IMR-90 (cell line): Measurements from ENCODE around the gene MECR. TPM values are rescaled to one million over a fixed set of nuclear protein-coding genes. Genes with fewer than 3 reads are reported as not detected.
A peak's percentile ranks its signal among the peaks of the same experiment; 100 is the strongest.

Source experiments
- ATAC-seq: fragments of 200-7000 bp; cut with Tn5 transposase; 2 replicates; pipeline ENCODE4 v1.9.1; 2020; ENCODE audit warnings: low read depth, mild to moderate bottlenecking, moderate library complexity
- BruUV-seq: library from RNA; stranded (reverse); fragments of 400-500 nt; replicated peaks from 2 replicates; lab custom pipeline; 2021; lab: Mats Ljungman, UMichigan
- CTCF ChIA-PET: fragments of 300-600 bp; formaldehyde crosslinking; extraction: SDS; loops from one replicate; lab custom pipeline; 2021; ENCODE audit warnings: antibody characterized with exemption; lab: Yijun Ruan, JAX
- POLR2A ChIA-PET: fragments of 300-600 bp; sonication (Branson Sonifier 250); formaldehyde crosslinking; loops from one replicate; lab custom pipeline; 2022; ENCODE audit warnings: antibody characterized with exemption; ENCODE audit not compliant: unreplicated experiment; lab: Charles Lee
- DNase-seq: peaks from one replicate; pipeline ENCODE4 v3.0.0; 2013
- H2AFZ ChIP-seq: replicated peaks from 2 replicates; pipeline ENCODE3; 2013; ENCODE audit warnings: low read length, mild to moderate bottlenecking; ENCODE audit not compliant: poor library complexity
- H2AK5ac ChIP-seq: 2 replicates; pipeline ENCODE4 v1.6.1; 2013; ENCODE audit warnings: low read depth, low read length, inconsistent platforms
- H2AK9ac ChIP-seq: replicated peaks from 2 replicates; pipeline ENCODE3; 2013; ENCODE audit warnings: mild to moderate bottlenecking, low read depth, low read length, moderate library complexity; ENCODE audit not compliant: poor library complexity
- H2BK120ac ChIP-seq: 2 replicates; pipeline ENCODE4 v1.6.1; 2013; ENCODE audit warnings: low read depth, low read length, inconsistent platforms
- H2BK15ac ChIP-seq: 3 replicates; pipeline ENCODE4 v1.6.1; 2013; ENCODE audit warnings: low read depth, low read length, inconsistent platforms
- H2BK20ac ChIP-seq: 2 replicates; pipeline ENCODE4 v1.6.1; 2013; ENCODE audit warnings: low read depth, mild to moderate bottlenecking, inconsistent platforms, low read length, moderate library complexity
- H2BK5ac ChIP-seq: 2 replicates; pipeline ENCODE4 v1.6.1; 2013; ENCODE audit warnings: mild to moderate bottlenecking, low read depth, low read length, inconsistent platforms; ENCODE audit not compliant: poor library complexity, severe bottlenecking
- H3K14ac ChIP-seq: replicated peaks from 2 replicates; pipeline ENCODE4 v1.6.1; 2013; ENCODE audit warnings: low read depth, low read length, inconsistent platforms
- H3K18ac ChIP-seq: 2 replicates; pipeline ENCODE4 v1.6.1; 2013; ENCODE audit warnings: low read depth, low read length, control low read depth
- H3K23ac ChIP-seq: 2 replicates; pipeline ENCODE4 v1.6.1; 2013; ENCODE audit warnings: low read depth, low read length, inconsistent platforms
- H3K27ac ChIP-seq: 2 replicates; pipeline ENCODE4 v1.5.1; 2013; ENCODE audit warnings: mild to moderate bottlenecking, control low read depth, low read length; ENCODE audit not compliant: insufficient read depth
- H3K27me3 ChIP-seq: 2 replicates; pipeline ENCODE4 v1.6.1; 2013; ENCODE audit warnings: low read length; ENCODE audit not compliant: control insufficient read depth, insufficient read depth
- H3K36me3 ChIP-seq: 2 replicates; pipeline ENCODE4 v1.6.1; 2013; ENCODE audit warnings: low read length, mixed read lengths; ENCODE audit not compliant: control insufficient read depth, insufficient read depth
- H3K4ac ChIP-seq: 2 replicates; pipeline ENCODE4 v1.6.1; 2013; ENCODE audit warnings: low read depth, low read length, inconsistent platforms
- H3K4me1 ChIP-seq: 2 replicates; pipeline ENCODE4 v1.6.1; 2013; ENCODE audit warnings: low read length, mixed read lengths; ENCODE audit not compliant: control insufficient read depth, insufficient read depth
- H3K4me2 ChIP-seq: 2 replicates; pipeline ENCODE4 v1.6.1; 2013; ENCODE audit warnings: low read depth, mild to moderate bottlenecking, control low read depth, low read length, moderate library complexity
- H3K4me3 ChIP-seq: 2 replicates; pipeline ENCODE4 v1.5.1; 2013; ENCODE audit warnings: low read depth, mild to moderate bottlenecking, control low read depth, low read length, moderate library complexity; ENCODE audit not compliant: insufficient read depth
- H3K56ac ChIP-seq: 2 replicates; pipeline ENCODE4 v1.6.1; 2013; ENCODE audit warnings: low read length, inconsistent platforms; ENCODE audit not compliant: insufficient read depth; ENCODE audit errors: extremely low read depth
- H3K79me1 ChIP-seq, 2 experiments: 2 replicates each; pipeline ENCODE4 v1.6.1; 2013; ENCODE audit warnings: low read length in 2 of 2, inconsistent platforms in 1 of 2, low read depth in 1 of 2
- H3K9ac ChIP-seq: 2 replicates; pipeline ENCODE4 v1.6.1; 2013; ENCODE audit warnings: low read depth, low read length, control low read depth
- H3K9me1 ChIP-seq: 2 replicates; pipeline ENCODE4 v1.6.1; 2013; ENCODE audit warnings: low read length, inconsistent platforms; ENCODE audit not compliant: insufficient read depth
- H3K9me3 ChIP-seq: 2 replicates; pipeline ENCODE4 v1.6.1; 2013; ENCODE audit warnings: low read length; ENCODE audit not compliant: control insufficient read depth, insufficient read depth
- H4K20me1 ChIP-seq: 2 replicates; pipeline ENCODE4 v1.6.1; 2013; ENCODE audit warnings: low read length, inconsistent platforms; ENCODE audit not compliant: insufficient read depth
- H4K5ac ChIP-seq: 2 replicates; pipeline ENCODE4 v1.6.1; 2013; ENCODE audit warnings: mild to moderate bottlenecking, low read depth, low read length, control low read depth
- H4K8ac ChIP-seq, 2 experiments: 2 replicates each; pipeline ENCODE4 v1.6.1; 2013; ENCODE audit warnings: low read depth in 2 of 2, low read length in 2 of 2, control low read depth in 1 of 2, inconsistent platforms in 1 of 2
- H4K91ac ChIP-seq: 2 replicates; pipeline ENCODE4 v1.6.1; 2013; ENCODE audit warnings: low read depth, low read length, inconsistent platforms; ENCODE audit not compliant: insufficient read depth
- FOS ChIP-seq: fragments of 150-350 bp; IDR thresholded peaks from 2 replicates; pipeline ENCODE4 v1.6.1; 2016; ENCODE audit warnings: low read depth, low read length
- MAZ ChIP-seq: IDR thresholded peaks from 2 replicates; pipeline ENCODE4 v1.6.1; 2012; ENCODE audit warnings: low read depth, mild to moderate bottlenecking, low read length, improper control_type of control experiment, moderate library complexity, borderline replicate concordance
- RFX5 ChIP-seq: IDR thresholded peaks from 2 replicates; pipeline ENCODE4 v1.8.0; 2012; ENCODE audit warnings: low read depth, mild to moderate bottlenecking, low read length, moderate library complexity
- WGBS, 2 experiments: methylation state at CpG; one replicate each; pipeline versions ENCODE4 v1.1.5 to v1.1.7; 2013; ENCODE audit warnings: missing lambda C conversion rate in 2 of 2; ENCODE audit not compliant: insufficient read length in 1 of 2; ENCODE audit errors: extremely low coverage in 2 of 2; 5-methylcytosine and 5-hydroxymethylcytosine counted together
- dilution Hi-C: fragments of 300-500 bp; cut with HindIII; formaldehyde crosslinking; loops from one replicate; pipeline ENCODE4 v1.14.3; 2018; ENCODE audit warnings: low sequenced_read_pairs; ENCODE audit not compliant: unreplicated experiment
- in situ Hi-C: fragments of 300-500 bp; cut with MboI; formaldehyde crosslinking; loops from 3 replicates; pipeline ENCODE4 v1.14.3; 2019; ENCODE audit warnings: low sequenced_read_pairs, inconsistent platforms, mixed read lengths
- intact Hi-C: fragments of 100-400 bp; cut with micrococcal nuclease; formaldehyde crosslinking; loops from 2 replicates; pipeline ENCODE4 v1.10.0; 2022
- polyA plus RNA-seq, 3 experiments: library from polyadenylated mRNA; depleted of rRNA; stranded (reverse); fragments of >200 nt; gene quantifications; 2 replicates each; pipeline ENCODE4 v1.2.3, GENCODE V29; 2012; ENCODE audit warnings: low replicate concordance in 1 of 3
- total RNA-seq: library from RNA; depleted of rRNA; stranded (reverse); fragments of >200 nt; gene quantifications from 2 replicates; pipeline ENCODE4 v1.2.3, GENCODE V29; 2012

MECR gene
- total and polyA plus RNA-seq, 2 of the 4 experiments (the other 2 are of a cell fraction) = 20.3 to 24.8 TPM

- TF ChIP-seq FOS = no peak
Observed at GRCh38 chr1:29245261-29245660, 14.5 kb upstream of the MECR start (continued).

GRCh38 chr1:29243871-29244200 lies 13.1 kb upstream of the MECR start:
- H3K27ac ChIP-seq = no peak overlapping the region
- H4K8ac ChIP-seq = no peak overlapping the region
- CTCF ChIA-PET = no interaction called here

More at GRCh38 chr1:29243871-29244200, 13.1 kb upstream of the MECR start:
- no peak overlapping the region for H3K4me2 ChIP-seq
- no TSS peak for BruUV-seq
- no peak overlapping the region for H3K9ac ChIP-seq
- in situ Hi-C loops = loop anchor here (5.0 to 10.0 kb wide), 6 partner anchors 141 to 1141 kb away; no protein-coding TSS in a partner anchor
- H2AFZ ChIP-seq = peak overlapping the region; percentile 25
- H3K4me3 ChIP-seq = no peak overlapping the region
- intact Hi-C loops = loop anchor here (5.0 kb wide), 1 partner anchor 458 kb away; no protein-coding TSS in a partner anchor
- no peak overlapping the region for H2BK20ac ChIP-seq
- peaks cover 0 to 15% of the 10 kb centered on the region in 2 experiments; a peak in 1 of 4 replicates for H3K79me1 ChIP-seq
- H4K20me1 ChIP-seq = no peaks in the 10 kb centered on the region
- H3K23ac ChIP-seq = no peak overlapping the region
- no peak overlapping the region for H3K56ac ChIP-seq
- H2AK5ac ChIP-seq = no peak overlapping the region
- H4K91ac ChIP-seq = no peak overlapping the region
- no peak overlapping the region for H2BK5ac ChIP-seq
- H3K4ac ChIP-seq = no peak overlapping the region; the same call in 1 of the 2 replicates
- no peaks in the 10 kb centered on the region for H3K9me3 ChIP-seq
- DNase-seq = peak; percentile 89
- peak; percentile 45; the same call in 1 of the 2 replicates for TF ChIP-seq MAZ
- no peak for TF ChIP-seq RFX5
- peak; percentile 84 for TF ChIP-seq FOS
- no peak overlapping the region for H4K5ac ChIP-seq
- no peak overlapping the region for H3K14ac ChIP-seq
- ATAC-seq = peak; percentile 28; the same call in 1 of the 2 replicates
- peaks cover 12% of the 10 kb centered on the region for H3K4me1 ChIP-seq
- no peak overlapping the region for H2BK15ac ChIP-seq
- dilution Hi-C loops = no loop called here
- H3K18ac ChIP-seq = no peak overlapping the region
- H3K27me3 ChIP-seq = no peaks in the 10 kb centered on the region
- H2AK9ac ChIP-seq = peak overlapping the region; percentile 26
- H3K36me3 ChIP-seq = no peaks in the 10 kb centered on the region
- peaks cover 14% of the 10 kb centered on the region for H3K9me1 ChIP-seq
- no peak overlapping the region for H2BK120ac ChIP-seq
- POLR2A ChIA-PET = no interaction called here
- 16% methylated on average over 3 of the region's 3 CpGs; no CpG with 5 or more reads in 1 of the 2 experiments for WGBS, 2 experiments
